ENCODE measurements around the gene NEMP1.

DNA sequence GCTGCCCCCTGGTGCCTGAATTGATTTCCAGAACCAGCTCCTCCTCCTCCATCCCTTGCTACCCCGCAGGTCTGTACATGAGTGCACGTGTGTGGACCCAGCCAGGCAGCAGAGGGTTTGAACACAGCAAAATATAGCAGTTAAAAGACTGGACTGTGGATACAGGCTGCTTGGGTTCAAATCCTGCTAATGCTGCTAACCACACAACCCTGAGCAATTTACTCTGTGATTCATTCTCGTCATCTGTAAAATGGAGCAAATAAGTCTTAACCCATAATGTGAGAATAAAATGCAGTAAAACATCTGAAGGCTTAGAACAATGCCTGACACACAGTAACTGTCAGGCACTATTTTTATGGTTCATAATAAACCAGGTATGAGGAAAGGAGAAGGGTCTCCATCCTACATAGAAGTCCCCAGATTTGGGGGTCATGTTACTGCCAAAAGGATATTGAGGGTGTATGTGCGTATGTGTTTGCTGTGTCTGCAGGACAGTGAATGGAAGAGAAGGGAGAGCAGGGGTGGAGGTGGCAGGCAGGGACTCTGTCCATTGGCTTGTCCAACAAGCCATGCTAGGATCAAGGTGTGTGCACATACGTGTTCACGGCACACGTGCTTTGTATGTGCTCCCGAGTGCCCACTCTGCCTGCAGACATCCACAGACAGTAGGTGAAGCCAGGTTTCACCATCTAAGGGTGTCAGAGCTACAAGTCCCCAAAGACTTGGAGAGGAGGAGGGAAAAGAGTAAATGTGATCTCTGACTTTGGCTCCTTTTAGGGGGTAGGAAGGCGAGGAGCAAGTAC is 34.1 kb upstream of the NEMP1 start:
- TF ChIP-seq, protein P1, sequence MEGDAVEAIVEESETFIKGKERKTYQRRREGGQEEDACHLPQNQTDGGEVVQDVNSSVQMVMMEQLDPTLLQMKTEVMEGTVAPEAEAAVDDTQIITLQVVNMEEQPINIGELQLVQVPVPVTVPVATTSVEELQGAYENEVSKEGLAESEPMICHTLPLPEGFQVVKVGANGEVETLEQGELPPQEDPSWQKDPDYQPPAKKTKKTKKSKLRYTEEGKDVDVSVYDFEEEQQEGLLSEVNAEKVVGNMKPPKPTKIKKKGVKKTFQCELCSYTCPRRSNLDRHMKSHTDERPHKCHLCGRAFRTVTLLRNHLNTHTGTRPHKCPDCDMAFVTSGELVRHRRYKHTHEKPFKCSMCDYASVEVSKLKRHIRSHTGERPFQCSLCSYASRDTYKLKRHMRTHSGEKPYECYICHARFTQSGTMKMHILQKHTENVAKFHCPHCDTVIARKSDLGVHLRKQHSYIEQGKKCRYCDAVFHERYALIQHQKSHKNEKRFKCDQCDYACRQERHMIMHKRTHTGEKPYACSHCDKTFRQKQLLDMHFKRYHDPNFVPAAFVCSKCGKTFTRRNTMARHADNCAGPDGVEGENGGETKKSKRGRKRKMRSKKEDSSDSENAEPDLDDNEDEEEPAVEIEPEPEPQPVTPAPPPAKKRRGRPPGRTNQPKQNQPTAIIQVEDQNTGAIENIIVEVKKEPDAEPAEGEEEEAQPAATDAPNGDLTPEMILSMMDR (IDR thresholded peaks at IDR 0.05), result peak; percentile 95; the same call in 1 of the 3 replicates
- TF ChIP-seq RAD21 (conservative IDR thresholded peaks at IDR 0.05 in 1 of 2, IDR thresholded peaks at IDR 0.05 in 1 of 2) (no peak), ZFP36 (IDR thresholded peaks at IDR 0.05; ENCODE audit: borderline replicate concordance, partially characterized antibody) (no peak), BHLHE40 (IDR thresholded peaks at IDR 0.05; ENCODE audit: low read depth, low read length) (no peak; the same call in 1 of the 2 replicates), ESRRA (IDR thresholded peaks at IDR 0.05; ENCODE audit: borderline replicate concordance, low read length) (no peak), EP300 (IDR thresholded peaks at IDR 0.05) (no peak), HOXA7 (CRISPR knock-in tag; IDR thresholded peaks at IDR 0.05) (no peak), POLR2A (IDR thresholded peaks at IDR 0.05; ENCODE audit: low read length) (no peak), JUNB (IDR thresholded peaks at IDR 0.05) (no peak), RARB (CRISPR knock-in tag; IDR thresholded peaks at IDR 0.05) (no peak), CHD2 (IDR thresholded peaks at IDR 0.05; ENCODE audit: low read length, partially characterized antibody) (no peak), NR3C1 (IDR thresholded peaks at IDR 0.05) (no peak), NFE2L2 (conservative IDR thresholded peaks at IDR 0.05; ENCODE audit: low read length) (no peak)
